GM18505 (cell line): Measurements from ENCODE around the gene MKRN2.

Source experiments
- ATAC-seq: cut with Tn5 transposase; IDR thresholded peaks from one replicate; pipeline ENCODE4 v1.9.1; 2021; ENCODE audit not compliant: unreplicated experiment
- POLR2A ChIP-seq: IDR thresholded peaks from 4 replicates; pipeline ENCODE4 v1.6.1; 2011; ENCODE audit warnings: borderline replicate concordance; ENCODE audit not compliant: insufficient read depth, insufficient read length; ENCODE audit errors: extremely low read depth

The MKRN2 gene

DNA sequence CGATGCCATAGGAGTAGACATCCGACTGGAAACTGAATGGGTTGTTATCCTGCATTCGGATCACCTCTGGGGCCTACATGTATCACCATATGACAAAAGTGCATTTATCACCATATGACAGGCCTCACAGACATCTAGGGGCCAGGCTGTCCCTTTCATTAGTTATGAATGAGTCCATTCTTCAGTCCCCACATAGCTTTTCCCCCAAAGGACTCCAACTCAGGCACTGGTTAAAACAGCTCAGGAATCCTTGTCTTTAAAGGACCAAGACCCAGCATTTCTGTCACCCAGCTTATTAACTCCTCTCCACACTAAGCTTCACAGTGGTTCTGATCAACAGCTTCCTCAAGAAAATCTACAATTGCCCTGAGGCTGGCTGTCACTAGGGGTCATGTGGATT is 28.3 kb downstream of the MKRN2 start:
- no peak for ATAC-seq
- TF ChIP-seq POLR2A = no peak

GRCh38 chr3:12585970-12586369 is 29.1 kb downstream of the MKRN2 start:
- ATAC-seq = no peak

GRCh38 chr3:12586403-12586802 is 29.5 kb downstream of the MKRN2 start:
- TF ChIP-seq POLR2A = no peak
- ATAC-seq = no peak

More at GRCh38 chr3:12585970-12586369, 29.1 kb downstream of the MKRN2 start:
- no peak for TF ChIP-seq POLR2A

GRCh38 chr3:12588039-12589009 is 31.4 kb downstream of the MKRN2 start:
- no peak for TF ChIP-seq POLR2A
- no peak for ATAC-seq

GRCh38 chr3:12590096-12590495 is 33.2 kb downstream of the MKRN2 start:
- TF ChIP-seq POLR2A = no peak

DNA sequence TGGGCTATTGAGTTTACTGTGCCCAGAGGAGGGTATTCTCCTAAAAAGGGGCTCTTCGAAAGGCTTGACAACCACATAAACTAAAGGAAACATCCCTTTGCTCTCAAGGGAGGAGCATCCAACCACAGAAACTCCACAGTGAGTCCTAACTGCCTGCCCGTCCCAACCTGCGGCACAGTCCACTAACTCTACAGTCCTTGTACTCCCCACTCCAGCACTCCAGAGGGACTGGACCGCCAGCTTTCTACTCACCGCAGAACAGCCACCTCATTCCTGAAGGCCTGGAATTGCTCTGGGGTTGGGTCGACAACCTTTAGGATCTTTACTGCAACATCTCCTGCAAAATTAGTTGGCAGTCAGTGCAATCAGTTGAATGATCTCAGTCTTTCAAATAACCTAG is 34.6 kb downstream of the MKRN2 start:
- TF ChIP-seq POLR2A = no peak

More at GRCh38 chr3:12590096-12590495, 33.2 kb downstream of the MKRN2 start:
- no peak for ATAC-seq

GRCh38 chr3:12591997-12592715 is 35.3 kb downstream of the MKRN2 start:
- ATAC-seq = no peak
- no peak for TF ChIP-seq POLR2A

More for the DNA sequence above, 34.6 kb downstream of the MKRN2 start:
- no peak for ATAC-seq

- no peak for TF ChIP-seq POLR2A
- ATAC-seq = no peak
These were observed 36.6 kb downstream of the MKRN2 start for GRCh38 chr3:12593473-12593872.

DNA sequence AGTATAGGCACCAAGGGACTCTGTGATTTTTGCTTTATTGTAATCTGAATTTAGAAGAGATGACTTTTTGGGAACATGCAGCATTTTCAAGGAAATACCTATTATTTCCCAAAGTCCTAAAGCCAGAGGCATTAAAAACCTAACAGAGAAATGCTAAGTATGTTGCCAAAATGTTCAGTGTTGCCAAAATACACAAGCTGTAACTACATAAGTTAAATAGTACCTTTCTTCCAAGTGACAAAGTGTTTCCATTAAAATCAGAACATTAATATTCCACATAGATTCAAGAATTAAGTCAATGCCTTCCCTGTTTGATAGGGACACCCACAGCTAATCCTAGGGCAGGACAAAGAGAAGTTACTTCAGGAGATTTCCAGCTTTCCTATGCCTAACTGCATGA is 42.0 kb downstream of the MKRN2 start:
- no peak for ATAC-seq
- TF ChIP-seq POLR2A = no peak

DNA sequence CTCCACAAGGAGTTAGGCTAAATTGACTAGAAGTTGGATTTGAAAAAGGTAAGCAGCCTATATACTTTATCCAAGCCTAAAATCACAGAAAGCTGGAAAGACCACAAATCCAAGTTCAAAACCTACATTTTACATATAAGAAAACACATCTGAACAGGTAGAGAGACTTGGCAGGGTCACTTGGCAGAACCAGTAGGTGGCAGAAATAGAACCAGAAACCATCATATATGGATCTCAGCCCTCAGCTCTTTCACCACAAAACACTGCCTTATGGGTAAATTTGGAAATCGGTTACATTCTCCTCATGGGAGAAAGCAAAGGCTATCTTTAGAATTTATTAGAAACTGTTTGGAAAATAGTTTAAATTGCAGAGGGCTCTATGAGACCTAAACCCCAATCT is 44.2 kb downstream of the MKRN2 start:
- TF ChIP-seq POLR2A = no peak
- no peak for ATAC-seq

GRCh38 chr3:12603969-12604368 is 47.1 kb downstream of the MKRN2 start:
- ATAC-seq = no peak
- no peak for TF ChIP-seq POLR2A

GRCh38 chr3:12608376-12608775 is 51.5 kb downstream of the MKRN2 start:
- no peak for ATAC-seq
- TF ChIP-seq POLR2A = no peak

DNA sequence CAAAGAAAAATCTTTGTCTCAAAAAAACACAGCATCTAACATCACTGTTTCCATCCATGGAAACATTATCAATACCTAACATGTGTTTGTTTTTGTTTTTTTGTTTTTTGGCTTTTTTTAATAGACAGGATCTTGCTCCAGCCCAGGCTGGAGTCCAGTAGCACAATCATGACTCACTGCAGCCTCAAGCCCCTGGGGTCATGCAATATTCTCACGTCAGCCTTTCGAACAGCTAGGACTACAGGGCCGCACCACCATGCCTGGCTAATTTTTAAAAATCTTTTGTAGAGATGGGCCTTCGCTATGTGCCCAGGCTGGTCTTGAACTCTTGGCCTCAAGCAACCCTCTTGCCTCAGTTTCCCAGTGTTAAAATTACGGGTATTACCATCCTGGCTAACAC is 54.2 kb downstream of the MKRN2 start:
- no peak for TF ChIP-seq POLR2A
- no peak for ATAC-seq

- no peak for TF ChIP-seq POLR2A
- no peak for ATAC-seq
These were observed 55.8 kb downstream of the MKRN2 start for GRCh38 chr3:12612514-12613226.

- ATAC-seq = no peak
- no peak for TF ChIP-seq POLR2A
These were observed 56.4 kb downstream of the MKRN2 start for GRCh38 chr3:12613250-12613649.
